Measurements from ENCODE around the gene SENP7. TPM values are rescaled to one million over a fixed set of nuclear protein-coding genes. Genes with fewer than 3 reads are reported as not detected.

Gene SENP7
- total RNA-seq, 1 donor from 2014 or later = 26.0 TPM

- Mint-ChIP-seq H3K27me3 (ENCODE audit: unreplicated experiment) (peaks cover 18% of the 10 kb centered on the region), H3K27ac (ENCODE audit: unreplicated experiment) (no peak overlapping the region), H3K9me3 (ENCODE audit: unreplicated experiment) (no peaks in the 10 kb centered on the region), H3K36me3 (ENCODE audit: unreplicated experiment) (no peaks in the 10 kb centered on the region), H3K4me3 (ENCODE audit: unreplicated experiment) (no peak overlapping the region), H3K4me1 (ENCODE audit: unreplicated experiment) (no peaks in the 10 kb centered on the region)
- no peak for DNase-seq (ENCODE audit: extremely low spot score, unreplicated experiment)
- TF ChIP-seq, protein P1, sequence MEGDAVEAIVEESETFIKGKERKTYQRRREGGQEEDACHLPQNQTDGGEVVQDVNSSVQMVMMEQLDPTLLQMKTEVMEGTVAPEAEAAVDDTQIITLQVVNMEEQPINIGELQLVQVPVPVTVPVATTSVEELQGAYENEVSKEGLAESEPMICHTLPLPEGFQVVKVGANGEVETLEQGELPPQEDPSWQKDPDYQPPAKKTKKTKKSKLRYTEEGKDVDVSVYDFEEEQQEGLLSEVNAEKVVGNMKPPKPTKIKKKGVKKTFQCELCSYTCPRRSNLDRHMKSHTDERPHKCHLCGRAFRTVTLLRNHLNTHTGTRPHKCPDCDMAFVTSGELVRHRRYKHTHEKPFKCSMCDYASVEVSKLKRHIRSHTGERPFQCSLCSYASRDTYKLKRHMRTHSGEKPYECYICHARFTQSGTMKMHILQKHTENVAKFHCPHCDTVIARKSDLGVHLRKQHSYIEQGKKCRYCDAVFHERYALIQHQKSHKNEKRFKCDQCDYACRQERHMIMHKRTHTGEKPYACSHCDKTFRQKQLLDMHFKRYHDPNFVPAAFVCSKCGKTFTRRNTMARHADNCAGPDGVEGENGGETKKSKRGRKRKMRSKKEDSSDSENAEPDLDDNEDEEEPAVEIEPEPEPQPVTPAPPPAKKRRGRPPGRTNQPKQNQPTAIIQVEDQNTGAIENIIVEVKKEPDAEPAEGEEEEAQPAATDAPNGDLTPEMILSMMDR (IDR thresholded peaks at IDR 0.05) = no peak
Measured at GRCh38 chr3:101531473-101532086, 18.6 kb upstream of the SENP7 start.

GRCh38 chr3:101530686-101531047 lies 17.7 kb upstream of the SENP7 start:
- no peaks in the 10 kb centered on the region for H3K9me3 Mint-ChIP-seq (ENCODE audit: unreplicated experiment)
- no peak for DNase-seq (ENCODE audit: extremely low spot score, unreplicated experiment)
- no peaks in the 10 kb centered on the region for H3K4me1 Mint-ChIP-seq (ENCODE audit: unreplicated experiment)
- TF ChIP-seq, protein P1 (IDR thresholded peaks at IDR 0.05) = no peak
- peaks cover 11% of the 10 kb centered on the region for H3K27me3 Mint-ChIP-seq (ENCODE audit: unreplicated experiment)
- H3K36me3 Mint-ChIP-seq (ENCODE audit: unreplicated experiment) = no peaks in the 10 kb centered on the region
- no peak overlapping the region for H3K4me3 Mint-ChIP-seq (ENCODE audit: unreplicated experiment)
- H3K27ac Mint-ChIP-seq (ENCODE audit: unreplicated experiment) = no peak overlapping the region

DNA sequence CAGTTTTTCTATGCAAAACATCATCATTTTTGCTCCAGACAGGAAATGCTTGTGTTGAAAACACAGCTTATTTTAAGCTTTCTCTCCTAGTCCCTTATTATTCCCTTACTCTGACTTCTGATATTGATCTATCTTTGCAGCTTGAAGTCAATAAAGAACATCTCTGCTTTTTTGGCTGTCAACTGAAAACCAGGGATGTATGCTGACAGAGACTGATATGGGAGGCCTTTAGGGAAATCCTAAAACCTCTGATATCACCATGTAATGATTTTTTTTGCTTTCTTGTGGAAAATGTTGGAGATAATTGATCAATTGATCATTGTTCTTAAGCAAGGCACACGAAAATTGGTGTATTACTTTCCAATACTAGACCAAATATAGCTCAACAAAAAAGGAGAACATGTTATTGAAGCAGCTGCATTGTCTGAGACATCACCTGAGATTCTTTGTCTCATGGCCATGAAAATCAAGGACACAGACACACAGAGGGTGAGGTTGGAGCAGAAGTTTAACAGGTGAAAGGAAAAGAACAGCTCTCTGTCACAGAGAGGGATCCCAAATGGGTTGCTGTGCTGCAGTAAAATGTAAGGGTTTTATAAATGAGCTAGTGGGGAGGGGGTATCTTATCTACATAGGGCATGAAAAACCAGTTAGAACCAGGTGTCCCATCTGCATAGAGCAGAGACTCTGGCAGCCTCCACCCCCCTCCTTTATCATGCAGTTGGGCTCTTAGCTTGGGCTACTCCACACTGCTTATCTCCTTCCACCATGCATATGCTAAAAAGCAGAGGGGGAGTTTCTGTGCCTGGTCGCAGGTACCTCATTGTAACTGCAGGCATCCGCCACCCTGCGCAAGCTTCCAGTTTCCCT lies 17.0 kb upstream of the SENP7 start:
- peaks cover 10% of the 10 kb centered on the region for H3K27me3 Mint-ChIP-seq (ENCODE audit: unreplicated experiment)
- H3K27ac Mint-ChIP-seq (ENCODE audit: unreplicated experiment) = no peak overlapping the region
- DNase-seq (ENCODE audit: extremely low spot score, unreplicated experiment) = no peak
- TF ChIP-seq, protein P1 (IDR thresholded peaks at IDR 0.05) = no peak
- no peaks in the 10 kb centered on the region for H3K4me1 Mint-ChIP-seq (ENCODE audit: unreplicated experiment)
- H3K36me3 Mint-ChIP-seq (ENCODE audit: unreplicated experiment) = no peaks in the 10 kb centered on the region
- H3K9me3 Mint-ChIP-seq (ENCODE audit: unreplicated experiment) = peaks cover 3% of the 10 kb centered on the region
- H3K4me3 Mint-ChIP-seq (ENCODE audit: unreplicated experiment) = no peak overlapping the region

- no peak overlapping the region for H3K27ac Mint-ChIP-seq (ENCODE audit: unreplicated experiment)
- H3K4me1 Mint-ChIP-seq (ENCODE audit: unreplicated experiment) = no peaks in the 10 kb centered on the region
- no peaks in the 10 kb centered on the region for H3K36me3 Mint-ChIP-seq (ENCODE audit: unreplicated experiment)
- peaks cover 3% of the 10 kb centered on the region for H3K9me3 Mint-ChIP-seq (ENCODE audit: unreplicated experiment)
- no peak overlapping the region for H3K4me3 Mint-ChIP-seq (ENCODE audit: unreplicated experiment)
- no peak for DNase-seq (ENCODE audit: extremely low spot score, unreplicated experiment)
- peaks cover 11% of the 10 kb centered on the region for H3K27me3 Mint-ChIP-seq (ENCODE audit: unreplicated experiment)
- TF ChIP-seq, protein P1 (IDR thresholded peaks at IDR 0.05) = no peak
Measured at GRCh38 chr3:101527906-101528305, 14.9 kb upstream of the SENP7 start.

- peaks cover 3% of the 10 kb centered on the region for H3K9me3 Mint-ChIP-seq (ENCODE audit: unreplicated experiment)
- no peaks in the 10 kb centered on the region for H3K36me3 Mint-ChIP-seq (ENCODE audit: unreplicated experiment)
- DNase-seq (ENCODE audit: extremely low spot score, unreplicated experiment) = no peak
- peaks cover 12% of the 10 kb centered on the region for H3K27me3 Mint-ChIP-seq (ENCODE audit: unreplicated experiment)
- no peak overlapping the region for H3K4me3 Mint-ChIP-seq (ENCODE audit: unreplicated experiment)
- no peak overlapping the region for H3K27ac Mint-ChIP-seq (ENCODE audit: unreplicated experiment)
- TF ChIP-seq, protein P1 (IDR thresholded peaks at IDR 0.05) = no peak
- H3K4me1 Mint-ChIP-seq (ENCODE audit: unreplicated experiment) = no peaks in the 10 kb centered on the region
Measured at GRCh38 chr3:101527441-101527840, 14.4 kb upstream of the SENP7 start.

All from osteocyte (in vitro differentiated cells).